Measurements from ENCODE around the gene CADM1. TPM values are rescaled to one million over a fixed set of nuclear protein-coding genes. Genes with fewer than 3 reads are reported as not detected.

Gene CADM1
- total RNA-seq, 1 experiment from 2014 or later: not detected

DNA sequence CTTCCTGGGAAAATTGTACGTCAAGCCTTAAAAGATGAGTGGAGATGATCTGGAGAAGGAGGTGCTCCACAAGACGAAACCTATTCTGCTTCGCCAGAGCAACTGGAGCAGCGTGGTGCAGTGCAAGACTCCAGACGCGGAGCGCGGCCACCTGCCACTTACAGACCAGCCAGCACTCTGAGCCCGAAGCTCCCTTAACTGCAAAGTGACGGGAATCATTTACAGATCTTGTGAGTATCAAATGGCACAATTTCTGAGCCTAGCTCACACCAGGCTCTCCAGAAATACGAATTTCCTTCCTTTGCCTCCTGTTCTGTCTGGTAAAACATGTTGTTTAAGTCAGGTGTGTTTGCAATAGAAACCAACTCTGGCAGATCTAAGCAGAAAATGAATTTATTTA lies 369.3 kb downstream of the CADM1 start:
- Mint-ChIP-seq H3K27ac (ENCODE audit: low read depth, unreplicated experiment) (no peak overlapping the region), H3K27me3 (ENCODE audit: insufficient read depth, unreplicated experiment) (peaks cover 29% of the 10 kb centered on the region), H3K36me3 (ENCODE audit: insufficient read depth, unreplicated experiment) (no peaks in the 10 kb centered on the region), H3K4me1 (ENCODE audit: insufficient read depth, unreplicated experiment) (no peaks in the 10 kb centered on the region), H3K9me3 (ENCODE audit: unreplicated experiment) (no peaks in the 10 kb centered on the region), H3K4me3 (ENCODE audit: unreplicated experiment) (no peak overlapping the region)
- CTCF ChIA-PET: no interaction called here
- POLR2A ChIA-PET: no interaction called here
- TF ChIP-seq, protein P1, sequence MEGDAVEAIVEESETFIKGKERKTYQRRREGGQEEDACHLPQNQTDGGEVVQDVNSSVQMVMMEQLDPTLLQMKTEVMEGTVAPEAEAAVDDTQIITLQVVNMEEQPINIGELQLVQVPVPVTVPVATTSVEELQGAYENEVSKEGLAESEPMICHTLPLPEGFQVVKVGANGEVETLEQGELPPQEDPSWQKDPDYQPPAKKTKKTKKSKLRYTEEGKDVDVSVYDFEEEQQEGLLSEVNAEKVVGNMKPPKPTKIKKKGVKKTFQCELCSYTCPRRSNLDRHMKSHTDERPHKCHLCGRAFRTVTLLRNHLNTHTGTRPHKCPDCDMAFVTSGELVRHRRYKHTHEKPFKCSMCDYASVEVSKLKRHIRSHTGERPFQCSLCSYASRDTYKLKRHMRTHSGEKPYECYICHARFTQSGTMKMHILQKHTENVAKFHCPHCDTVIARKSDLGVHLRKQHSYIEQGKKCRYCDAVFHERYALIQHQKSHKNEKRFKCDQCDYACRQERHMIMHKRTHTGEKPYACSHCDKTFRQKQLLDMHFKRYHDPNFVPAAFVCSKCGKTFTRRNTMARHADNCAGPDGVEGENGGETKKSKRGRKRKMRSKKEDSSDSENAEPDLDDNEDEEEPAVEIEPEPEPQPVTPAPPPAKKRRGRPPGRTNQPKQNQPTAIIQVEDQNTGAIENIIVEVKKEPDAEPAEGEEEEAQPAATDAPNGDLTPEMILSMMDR (IDR thresholded peaks at IDR 0.05; ENCODE audit: unreplicated experiment): no peak
- BruUV-seq (replicated peaks): no TSS peak
- DNase-seq (ENCODE audit: unreplicated experiment): no peak
- intact Hi-C loops (cut with micrococcal nuclease): no loop called here

DNA sequence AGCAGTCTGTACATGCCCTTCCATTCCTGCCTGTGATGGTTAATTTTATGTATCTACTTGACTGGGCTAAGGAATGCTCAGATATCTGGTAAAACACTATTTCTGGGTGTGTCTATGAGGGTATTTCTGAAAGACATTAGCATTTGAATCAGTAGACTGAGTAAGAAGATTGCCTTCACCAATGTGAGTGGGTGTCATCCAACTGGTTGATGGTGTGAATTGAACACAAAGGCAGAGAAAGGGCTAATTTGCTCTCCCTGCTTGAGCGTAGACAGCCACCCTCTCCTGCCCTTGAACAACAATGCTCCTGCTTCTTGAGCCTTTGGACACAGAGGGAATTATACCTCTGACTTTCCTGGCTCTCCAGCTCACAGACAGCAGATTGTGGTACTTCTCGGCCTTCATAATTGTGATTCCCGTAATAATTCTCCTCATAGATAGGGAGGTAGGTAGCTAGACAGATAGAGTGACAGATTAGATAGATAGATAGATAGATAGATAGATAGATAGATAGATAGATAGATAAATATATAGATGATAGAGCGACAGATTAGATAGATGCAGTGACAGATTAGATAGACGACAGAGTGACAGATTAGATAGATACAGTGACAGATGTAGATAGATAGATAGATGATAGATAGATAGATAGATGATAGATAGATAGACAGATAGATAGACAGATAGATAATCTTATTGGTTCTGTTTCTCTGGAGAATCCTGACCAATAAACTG lies 370.6 kb downstream of the CADM1 start:
- DNase-seq (ENCODE audit: unreplicated experiment): no peak
- intact Hi-C loops (cut with micrococcal nuclease): no loop called here
- TF ChIP-seq, protein P1 (IDR thresholded peaks at IDR 0.05; ENCODE audit: unreplicated experiment): no peak
- ChIA-PET CTCF (interaction anchor here (1.3 kb wide), 1 partner anchor 36 kb away, joined by 3 read pairs; no protein-coding TSS in a partner anchor), POLR2A (no interaction called here)
- Mint-ChIP-seq H3K9me3 (ENCODE audit: unreplicated experiment) (no peaks in the 10 kb centered on the region), H3K4me3 (ENCODE audit: unreplicated experiment) (no peak overlapping the region), H3K4me1 (ENCODE audit: insufficient read depth, unreplicated experiment) (no peaks in the 10 kb centered on the region), H3K27ac (ENCODE audit: low read depth, unreplicated experiment) (no peak overlapping the region), H3K36me3 (ENCODE audit: insufficient read depth, unreplicated experiment) (no peaks in the 10 kb centered on the region), H3K27me3 (ENCODE audit: insufficient read depth, unreplicated experiment) (peaks cover 20% of the 10 kb centered on the region)
- BruUV-seq (replicated peaks): no TSS peak

DNA sequence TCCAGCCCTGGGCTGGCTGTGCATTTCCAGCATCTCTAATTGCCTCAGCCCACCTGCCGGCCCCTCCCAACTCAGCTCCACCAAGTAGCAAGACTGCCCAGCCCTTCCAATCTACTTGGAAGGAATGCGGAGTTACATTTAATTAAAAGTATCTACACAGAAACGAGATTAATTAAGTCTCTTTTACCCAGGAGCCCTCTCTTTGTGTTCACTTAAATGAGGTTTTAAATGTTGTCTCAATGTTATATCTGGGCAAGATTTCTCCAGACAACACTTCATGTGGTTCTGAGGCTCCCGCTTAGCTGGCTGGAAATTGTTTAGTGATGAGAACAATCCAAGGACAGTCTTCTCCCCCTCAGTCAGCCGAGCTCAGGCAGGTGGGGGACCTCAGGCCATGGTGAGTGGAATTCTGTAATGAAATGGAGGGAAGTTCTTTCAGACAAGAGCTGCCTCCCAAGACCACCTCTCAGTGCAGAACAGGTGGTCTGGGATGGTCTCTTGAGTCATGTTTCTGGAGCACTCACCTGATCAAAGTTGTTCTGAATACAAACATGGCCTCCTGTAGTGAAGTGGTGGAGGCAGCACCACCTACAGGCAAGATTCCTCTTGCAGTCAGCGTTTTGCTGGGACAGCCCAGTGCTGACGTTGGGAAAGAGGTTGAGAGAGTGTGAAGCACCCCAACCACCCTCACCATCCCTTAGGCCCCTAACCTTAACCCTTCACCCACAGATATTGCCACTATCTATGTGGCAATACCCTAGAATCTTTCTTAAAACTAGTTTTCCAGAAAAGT lies 371.6 kb downstream of the CADM1 start:
- no peak overlapping the region for H3K27ac Mint-ChIP-seq (ENCODE audit: low read depth, unreplicated experiment)
- H3K4me3 Mint-ChIP-seq (ENCODE audit: unreplicated experiment): no peak overlapping the region
- ChIA-PET CTCF (interaction anchor here (0.6 to 1.3 kb wide), 3 partner anchors 11 to 891 kb away, joined by 3 read pairs; no protein-coding TSS in a partner anchor), POLR2A (no interaction called here)
- peaks cover 20% of the 10 kb centered on the region for H3K27me3 Mint-ChIP-seq (ENCODE audit: insufficient read depth, unreplicated experiment)
- intact Hi-C loops (cut with micrococcal nuclease): no loop called here
- DNase-seq (ENCODE audit: unreplicated experiment): peak; percentile 25
- H3K36me3 Mint-ChIP-seq (ENCODE audit: insufficient read depth, unreplicated experiment): no peaks in the 10 kb centered on the region
- TF ChIP-seq, protein P1 (IDR thresholded peaks at IDR 0.05; ENCODE audit: unreplicated experiment): peak; percentile 23
- no TSS peak for BruUV-seq (replicated peaks)
- no peaks in the 10 kb centered on the region for H3K9me3 Mint-ChIP-seq (ENCODE audit: unreplicated experiment)
- H3K4me1 Mint-ChIP-seq (ENCODE audit: insufficient read depth, unreplicated experiment): no peaks in the 10 kb centered on the region

DNA sequence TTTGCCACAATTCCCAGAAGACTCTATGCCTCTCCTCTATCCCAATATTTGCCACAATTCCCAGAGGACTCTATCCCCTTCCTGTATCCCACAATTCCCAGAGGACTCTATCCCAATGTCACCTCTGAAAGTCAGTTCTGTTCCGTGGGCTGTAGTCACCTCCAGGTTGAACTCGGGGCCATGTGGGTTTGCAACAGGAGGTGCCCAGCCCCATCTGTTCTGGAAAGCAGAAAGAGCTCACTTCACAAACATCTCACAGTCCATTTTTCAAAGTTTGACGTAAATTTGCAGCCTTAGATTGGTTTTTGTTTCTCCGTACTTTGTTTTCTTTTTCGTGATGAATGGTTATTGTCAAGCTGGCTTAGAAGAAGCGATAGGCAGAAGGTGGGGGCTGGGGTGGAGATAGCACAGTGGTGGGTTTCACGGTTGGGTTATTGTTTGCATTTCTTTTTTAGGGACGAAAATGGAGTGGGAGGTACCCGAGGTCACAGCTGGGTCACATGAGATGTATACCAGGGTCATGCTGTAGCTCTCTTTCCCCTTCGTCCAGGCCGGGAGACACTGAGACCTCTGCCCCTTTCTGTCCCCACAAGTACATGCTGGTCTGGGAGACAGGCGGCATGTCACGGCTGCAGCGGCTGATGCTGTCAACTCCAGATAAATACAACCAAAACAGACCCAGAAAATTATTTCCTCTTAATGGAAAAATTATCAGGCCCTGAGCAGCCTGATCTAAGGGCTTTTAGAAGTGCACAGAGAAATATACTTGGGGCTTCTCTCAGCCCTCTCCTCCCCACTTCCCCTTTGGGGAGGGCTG lies 374.5 kb downstream of the CADM1 start:
- intact Hi-C loops (cut with micrococcal nuclease): no loop called here
- CTCF ChIA-PET: no interaction called here
- TF ChIP-seq, protein P1 (IDR thresholded peaks at IDR 0.05; ENCODE audit: unreplicated experiment): no peak
- Mint-ChIP-seq H3K36me3 (ENCODE audit: insufficient read depth, unreplicated experiment) (no peaks in the 10 kb centered on the region), H3K27ac (ENCODE audit: low read depth, unreplicated experiment) (no peak overlapping the region), H3K27me3 (ENCODE audit: insufficient read depth, unreplicated experiment) (peaks cover 22% of the 10 kb centered on the region), H3K4me1 (ENCODE audit: insufficient read depth, unreplicated experiment) (no peaks in the 10 kb centered on the region), H3K9me3 (ENCODE audit: unreplicated experiment) (no peaks in the 10 kb centered on the region), H3K4me3 (ENCODE audit: unreplicated experiment) (no peak overlapping the region)
- POLR2A ChIA-PET: no interaction called here
- DNase-seq (ENCODE audit: unreplicated experiment): no peak
- no TSS peak for BruUV-seq (replicated peaks)
